NCI-H2029 (cell line): Measurements from ENCODE around the gene YARS1.

Experiments used
- DNase-seq: peaks from one replicate; lab custom pipeline; 2025; lab: John Stamatoyannopoulos, UW

The YARS1 gene

GRCh38 chr1:32779242-32779641 lies 37.9 kb downstream of the YARS1 start:
- no peak for DNase-seq

DNA sequence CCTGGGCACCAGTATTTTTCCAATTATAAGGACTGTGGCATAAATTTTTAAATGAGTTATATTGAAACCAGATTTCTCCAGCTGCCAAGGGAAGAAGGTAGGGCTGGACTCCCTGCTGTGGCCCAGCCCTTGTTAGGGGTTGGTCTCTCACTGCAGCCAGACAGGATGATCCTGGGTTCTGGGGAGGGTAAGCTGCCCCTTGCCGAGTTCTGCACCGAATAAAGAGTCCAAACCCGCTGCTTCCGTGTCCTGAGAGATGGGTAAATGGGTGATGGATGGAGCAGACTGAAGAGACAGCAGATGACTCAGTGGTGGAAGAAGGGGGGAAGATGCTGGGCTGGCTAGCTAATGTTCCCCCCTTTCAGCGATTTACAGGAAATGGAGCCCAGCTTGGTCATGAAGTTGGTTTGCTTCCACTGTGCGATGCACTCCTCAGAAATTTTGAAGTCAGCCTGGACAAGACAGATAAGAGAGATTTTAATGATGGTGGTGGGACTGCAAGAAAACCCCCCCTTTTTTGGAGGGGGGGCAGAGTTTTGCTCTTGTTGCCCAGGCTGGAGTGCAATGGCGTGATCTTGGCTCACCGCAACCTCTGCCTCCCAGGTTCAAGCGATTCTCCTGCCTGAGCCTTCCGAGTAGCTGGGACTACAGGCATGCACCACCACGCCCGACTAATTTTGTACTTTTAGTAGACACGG lies 41.4 kb downstream of the YARS1 start:
- no peak for DNase-seq

DNA sequence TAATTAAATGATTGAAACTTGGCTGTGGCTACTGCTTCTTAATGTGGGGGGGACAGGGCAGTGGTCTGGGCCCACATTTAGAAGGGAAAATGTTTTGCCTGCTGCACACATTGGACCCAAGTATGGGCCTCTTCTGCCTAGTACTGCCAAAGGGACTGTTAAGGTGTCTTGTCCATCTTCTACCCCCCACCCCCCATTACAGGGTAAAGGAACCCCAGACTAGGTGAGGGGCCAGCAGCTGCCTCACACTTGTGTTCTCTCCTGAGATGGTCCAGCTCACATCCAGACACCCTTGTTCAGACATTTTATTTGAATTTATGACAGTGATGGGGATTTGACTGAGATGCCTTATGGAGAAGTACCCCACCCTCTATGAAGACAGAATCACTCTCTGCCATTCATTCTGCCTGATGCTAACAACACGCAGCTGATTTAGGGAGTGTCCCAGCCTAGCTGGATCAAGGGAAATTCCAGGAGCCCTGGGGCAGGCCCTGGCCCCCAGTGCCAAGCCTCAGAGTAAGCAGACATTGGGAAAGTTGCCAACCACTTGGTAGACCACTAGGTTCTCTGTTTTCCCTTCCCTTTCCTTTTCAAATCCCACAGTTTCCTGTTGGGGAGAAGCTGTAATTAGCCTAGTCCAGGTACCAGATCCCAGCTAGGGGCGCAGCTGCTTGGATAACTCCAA lies 42.1 kb downstream of the YARS1 start:
- DNase-seq: peak; percentile 21

GRCh38 chr1:32774464-32774808 lies 42.7 kb downstream of the YARS1 start:
- DNase-seq: no peak

DNA sequence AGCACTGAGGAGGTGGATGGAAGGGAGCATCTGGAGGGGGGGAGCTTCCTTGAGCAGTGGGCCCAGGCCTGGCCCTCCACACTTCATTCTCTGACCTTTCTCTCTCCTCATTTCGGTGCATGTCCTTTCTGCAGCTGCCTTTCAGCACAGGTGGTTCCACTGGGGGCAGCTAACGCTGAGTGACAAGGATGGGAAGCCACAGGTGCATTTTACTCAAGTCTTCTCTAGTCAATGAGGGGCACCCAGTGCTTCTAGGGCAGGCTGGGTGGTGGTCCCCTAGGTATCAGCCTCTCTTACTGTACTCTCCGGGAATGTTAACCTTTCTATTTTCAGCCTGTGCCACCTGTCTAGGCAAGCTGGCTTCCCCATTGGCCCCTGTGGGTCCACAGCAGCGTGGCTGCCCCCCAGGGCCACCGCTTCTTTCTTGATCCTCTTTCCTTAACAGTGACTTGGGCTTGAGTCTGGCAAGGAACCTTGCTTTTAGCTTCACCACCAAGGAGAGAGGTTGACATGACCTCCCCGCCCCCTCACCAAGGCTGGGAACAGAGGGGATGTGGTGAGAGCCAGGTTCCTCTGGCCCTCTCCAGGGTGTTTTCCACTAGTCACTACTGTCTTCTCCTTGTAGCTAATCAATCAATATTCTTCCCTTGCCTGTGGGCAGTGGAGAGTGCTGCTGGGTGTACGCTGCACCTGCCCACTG lies 43.2 kb downstream of the YARS1 start:
- no peak for DNase-seq

GRCh38 chr1:32773018-32773763 lies 44.0 kb downstream of the YARS1 start:
- peak; percentile 65 for DNase-seq

- no peak for DNase-seq
Observed at GRCh38 chr1:32772281-32773017, 44.7 kb downstream of the YARS1 start.

- DNase-seq: no peak
Observed at GRCh38 chr1:32771561-32772280, 45.4 kb downstream of the YARS1 start.

- no peak for DNase-seq
Observed at GRCh38 chr1:32770741-32771548, 46.2 kb downstream of the YARS1 start.

- DNase-seq: no peak
Observed at GRCh38 chr1:32770221-32770731, 46.9 kb downstream of the YARS1 start.

DNA sequence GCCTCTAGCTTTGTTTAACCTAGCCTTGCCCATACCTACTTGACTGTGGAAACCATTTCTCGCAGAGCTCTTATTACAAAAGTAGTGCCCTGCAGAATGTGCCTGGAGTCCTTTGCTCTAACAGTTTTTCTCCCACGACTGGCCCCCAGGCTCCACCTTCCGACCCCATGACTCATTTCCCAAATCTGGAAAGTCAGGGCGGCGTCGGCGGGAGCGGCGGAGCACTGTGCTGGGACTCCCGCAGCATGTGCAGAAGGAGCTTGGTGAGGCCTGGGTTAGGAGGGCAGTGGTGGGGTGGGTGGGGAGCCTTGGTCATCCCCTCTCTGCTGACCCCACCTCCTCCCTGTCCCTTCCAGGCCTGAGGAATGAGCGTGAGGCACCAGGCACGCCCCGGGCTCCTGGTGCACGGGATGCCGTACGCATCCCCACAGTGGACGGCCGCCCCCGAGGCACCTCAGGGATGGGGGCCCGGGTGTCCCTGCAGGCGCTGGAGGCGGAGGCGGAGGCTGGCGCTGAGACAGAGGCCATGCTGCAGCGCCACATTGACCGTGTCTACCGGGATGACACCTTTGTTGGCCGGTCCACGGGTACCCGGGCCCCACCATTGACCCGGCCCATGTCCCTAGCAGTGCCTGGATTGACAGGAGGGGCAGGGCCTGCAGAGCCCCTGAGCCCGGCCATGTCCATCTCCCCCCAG lies 47.5 kb downstream of the YARS1 start:
- DNase-seq: no peak

GRCh38 chr1:32768110-32768850 lies 48.9 kb downstream of the YARS1 start:
- no peak for DNase-seq

GRCh38 chr1:32767641-32768040 lies 49.5 kb downstream of the YARS1 start:
- DNase-seq: peak; percentile 59

- DNase-seq: no peak
Observed at GRCh38 chr1:32767156-32767555, 50.0 kb downstream of the YARS1 start.

GRCh38 chr1:32766328-32766972 lies 50.7 kb downstream of the YARS1 start:
- DNase-seq: no peak

- no peak for DNase-seq
Observed at GRCh38 chr1:32765570-32766327, 51.4 kb downstream of the YARS1 start.

- DNase-seq: no peak
Observed at GRCh38 chr1:32764826-32765569, 52.2 kb downstream of the YARS1 start.
